Activated CD4-positive, alpha-beta T cell treated with anti-CD3 and anti-CD28 coated beads for 48 hours (primary cell): ENCODE measurements around the gene METRNL.

Experiments
- DNase-seq: peaks from one replicate; pipeline ENCODE4 v3.0.0-alpha.2; 2020

The METRNL gene

GRCh38 chr17:83067718-83068261 lies 11.6 kb upstream of the METRNL start:
- DNase-seq = no peak

- no peak for DNase-seq
Measured at GRCh38 chr17:83068641-83069570, 10.5 kb upstream of the METRNL start.

- DNase-seq = no peak
Measured at GRCh38 chr17:83069571-83069906, 9.9 kb upstream of the METRNL start.

GRCh38 chr17:83069931-83070742 lies 9.3 kb upstream of the METRNL start:
- no peak for DNase-seq

GRCh38 chr17:83070800-83071341 lies 8.5 kb upstream of the METRNL start:
- no peak for DNase-seq

GRCh38 chr17:83071365-83071764 lies 8.0 kb upstream of the METRNL start:
- DNase-seq = no peak

- DNase-seq = no peak
Measured at GRCh38 chr17:83071966-83072562, 7.3 kb upstream of the METRNL start.

- no peak for DNase-seq
Measured at GRCh38 chr17:83072600-83073358, 6.6 kb upstream of the METRNL start.

- no peak for DNase-seq
Measured at GRCh38 chr17:83073389-83074063, 5.9 kb upstream of the METRNL start.

- DNase-seq = no peak
Measured at GRCh38 chr17:83074486-83075223, 4.8 kb upstream of the METRNL start.

- no peak for DNase-seq
Measured at GRCh38 chr17:83075270-83075880, 4.0 kb upstream of the METRNL start.

GRCh38 chr17:83076938-83077337 lies 2.5 kb upstream of the METRNL start:
- no peak for DNase-seq

- no peak for DNase-seq
Measured at GRCh38 chr17:83077411-83077810, 2.0 kb upstream of the METRNL start.

GRCh38 chr17:83077939-83078338 lies 1.5 kb upstream of the METRNL start:
- no peak for DNase-seq

- DNase-seq = no peak
Measured at GRCh38 chr17:83078378-83079351, 744 bp upstream of the METRNL start.

- no peak for DNase-seq
Measured at GRCh38 chr17:83079766-83080578, 563 bp downstream of the METRNL start.

GRCh38 chr17:83080579-83080857 lies 1.1 kb downstream of the METRNL start:
- no peak for DNase-seq

- DNase-seq = peak; percentile 54
Measured at GRCh38 chr17:83080858-83081683, 1.7 kb downstream of the METRNL start.
